Putamen (tissue), 1 donor: Measurements from ENCODE around the gene SLC6A12.
"Not testable (repeated sequence)": the region's sequence is repeated elsewhere in the genome, so short reads cannot be mapped to it uniquely, and the experiment has no call there.

ENCODE experiments used
- DNase-seq: peaks from one replicate; pipeline ENCODE4 v3.0.0-alpha.2; 2016; ENCODE audit warnings: low spot score

Gene SLC6A12

DNA sequence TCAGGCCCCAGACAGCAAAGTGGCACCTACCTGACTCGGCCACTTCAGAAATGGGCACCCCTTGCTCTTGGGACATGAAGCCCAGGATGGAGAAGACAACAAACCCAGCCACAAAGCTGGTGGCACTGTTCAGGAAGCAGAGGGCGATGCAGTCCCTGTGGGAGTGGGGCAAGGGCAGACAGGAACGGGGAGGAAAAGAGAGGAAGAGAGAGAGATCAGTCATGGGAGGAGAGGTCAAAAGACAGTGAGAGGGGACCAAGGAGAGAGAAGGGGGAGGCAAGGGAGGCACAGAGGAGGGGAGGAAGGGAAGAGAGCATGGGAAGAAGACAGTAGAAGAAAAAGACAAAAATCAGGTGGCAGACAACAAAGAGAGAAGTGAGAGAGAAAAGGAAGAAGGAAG is 16.6 kb downstream of the SLC6A12 start:
- DNase-seq, result no peak

DNA sequence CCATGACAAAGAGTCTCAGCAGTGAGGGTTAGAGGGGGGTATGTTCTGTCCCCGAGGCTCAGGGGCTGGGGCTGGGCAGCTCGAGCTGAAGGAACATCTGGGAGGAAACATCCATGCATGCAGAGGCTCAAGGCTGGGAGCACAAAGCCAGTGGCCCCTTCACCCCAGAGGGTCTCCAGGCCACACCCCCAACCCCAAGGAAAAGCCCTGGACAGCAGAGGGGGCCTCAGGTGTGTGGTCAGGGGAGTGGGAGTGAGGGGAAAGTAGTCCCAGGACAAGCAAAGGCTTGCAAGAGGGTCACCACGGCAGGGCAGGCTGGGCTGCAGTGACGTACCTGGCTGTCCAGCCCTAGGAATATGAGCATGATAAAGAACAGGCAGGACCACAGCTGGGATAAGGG is 17.5 kb downstream of the SLC6A12 start:
- no peak for DNase-seq

DNA sequence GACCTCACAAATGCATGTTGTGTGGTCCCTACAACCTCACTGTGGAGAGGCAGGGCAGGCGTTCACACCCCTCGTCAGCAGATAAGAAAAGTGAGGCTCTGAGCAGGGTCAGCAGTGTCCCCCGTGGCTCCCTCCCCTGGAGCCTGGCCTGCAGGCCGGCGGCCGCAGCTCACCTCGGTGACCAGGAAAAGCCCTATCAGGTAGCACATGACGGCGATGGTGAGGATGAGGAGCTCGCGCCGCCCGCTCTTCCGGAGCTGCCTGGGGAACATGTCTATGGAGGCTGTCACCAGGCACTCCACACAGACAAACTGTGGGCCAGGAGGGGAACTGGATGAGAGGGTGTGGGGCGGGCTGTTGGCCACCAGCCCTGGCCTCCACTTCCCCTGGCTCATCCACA is 18.0 kb downstream of the SLC6A12 start:
- DNase-seq, result no peak

DNA sequence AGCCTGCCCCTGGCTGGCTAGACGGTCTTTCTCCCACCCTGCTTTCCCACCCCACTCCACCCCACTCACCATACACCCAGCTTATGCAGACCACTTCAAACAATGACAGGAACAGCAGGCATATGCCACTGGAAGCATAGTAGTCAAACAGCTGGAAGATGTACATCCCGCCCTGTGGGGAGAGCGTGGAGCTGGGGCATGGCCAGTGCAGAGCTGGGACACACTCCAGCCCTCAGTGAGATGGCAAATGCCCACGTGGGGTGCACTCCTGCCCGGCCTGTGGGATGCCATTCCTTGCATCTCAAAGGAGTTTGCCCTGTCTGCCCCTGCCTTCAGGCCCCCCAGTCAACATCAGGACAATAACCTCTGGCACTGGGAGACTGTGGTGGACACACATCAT is 18.8 kb downstream of the SLC6A12 start:
- DNase-seq, result no peak

DNA sequence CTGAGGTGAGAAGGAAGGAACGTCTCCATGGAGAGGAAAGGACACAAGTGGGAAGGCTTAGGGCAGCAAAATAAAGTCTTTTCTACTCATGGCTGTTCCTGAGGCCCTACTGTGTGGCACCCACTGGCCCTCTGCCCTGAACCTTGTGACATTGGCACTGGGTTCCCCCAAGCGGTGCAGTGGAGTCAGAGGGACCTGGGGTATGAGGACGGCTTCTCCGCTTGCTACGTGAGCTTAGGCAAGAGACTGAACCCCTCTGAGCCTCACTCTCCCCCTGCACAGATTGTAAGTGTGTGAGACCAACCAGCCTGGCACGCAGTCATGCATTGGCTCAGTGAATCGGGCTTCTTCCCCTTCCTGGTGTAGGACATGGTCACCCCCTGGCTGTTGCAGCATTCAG is 19.7 kb downstream of the SLC6A12 start:
- DNase-seq, result no peak

DNA sequence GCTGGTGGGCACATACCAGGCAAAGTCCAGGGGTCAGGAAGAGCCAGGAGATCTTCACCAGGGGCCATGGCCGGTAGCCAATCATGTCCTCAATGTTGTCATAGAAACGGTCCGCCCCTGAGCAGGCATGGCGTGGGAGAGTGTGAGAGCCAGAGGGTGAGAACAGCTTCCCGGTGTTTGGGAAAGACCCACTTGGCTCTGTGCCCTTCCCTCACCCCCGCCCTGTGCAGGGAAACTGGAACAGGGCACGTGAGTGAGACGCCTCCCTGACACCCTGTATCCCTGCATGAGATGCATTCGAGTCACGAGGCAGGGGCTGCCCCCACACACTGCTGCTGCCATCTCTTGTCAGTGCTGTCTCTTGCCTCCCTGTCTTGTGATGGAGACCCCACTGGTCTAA is 20.7 kb downstream of the SLC6A12 start:
- DNase-seq, result peak; percentile 37

DNA sequence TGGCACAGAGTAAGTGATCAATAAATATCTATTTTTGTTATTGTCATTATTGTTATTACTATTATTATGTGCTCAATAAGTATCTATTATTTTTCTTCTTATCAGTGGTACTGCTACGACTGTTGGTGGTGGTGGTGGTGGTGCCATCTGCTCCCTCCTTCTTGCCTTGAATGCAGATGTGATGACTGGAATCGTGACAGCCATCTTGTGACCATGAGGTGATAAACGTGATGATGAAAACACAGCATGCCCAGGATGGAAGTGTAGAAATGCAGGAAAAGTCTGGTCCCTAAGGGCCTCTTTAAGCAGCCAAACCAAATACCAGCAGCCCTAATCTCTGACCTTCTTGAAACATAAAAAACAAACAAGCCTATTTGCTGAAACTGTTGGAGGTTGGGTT is 22.4 kb downstream of the SLC6A12 start:
- no peak for DNase-seq

DNA sequence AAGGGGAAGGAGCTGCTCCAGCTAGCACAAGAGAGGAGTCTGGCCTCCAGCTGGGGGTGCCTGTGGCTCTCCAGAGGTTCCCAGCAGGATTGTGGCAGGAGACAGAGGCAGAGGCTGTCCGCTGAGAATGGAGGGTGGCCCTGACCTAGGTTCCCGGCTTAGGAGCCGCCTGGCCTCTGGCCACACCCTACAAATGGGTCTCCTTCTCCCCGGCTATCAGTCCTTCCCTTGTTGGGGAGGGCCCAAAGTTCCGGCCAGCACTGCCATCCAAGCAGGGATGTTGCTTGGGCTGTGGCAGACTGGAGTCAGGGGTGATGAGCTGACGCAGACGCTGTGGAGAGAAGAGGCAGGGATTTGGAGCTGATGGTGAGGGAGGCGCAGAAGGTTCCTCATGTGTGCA is 23.1 kb downstream of the SLC6A12 start:
- no peak for DNase-seq

DNA sequence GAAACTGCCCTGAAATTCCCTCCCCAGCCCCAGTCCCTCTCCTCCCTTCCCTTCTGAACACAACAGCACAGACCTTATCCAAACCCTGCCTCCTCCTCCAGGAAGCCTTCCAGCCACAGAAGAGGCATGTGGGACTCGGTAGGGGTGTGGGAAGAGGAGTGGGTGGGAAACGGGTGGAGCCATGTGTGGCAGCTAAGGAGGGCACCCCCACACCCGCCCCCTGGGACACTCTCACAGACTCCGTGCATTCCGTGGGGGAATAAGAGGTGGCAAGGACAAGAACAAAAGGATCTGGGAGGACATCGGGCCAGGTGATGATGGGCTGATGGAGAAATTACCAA is 24.4 kb downstream of the SLC6A12 start:
- DNase-seq, result no peak

DNA sequence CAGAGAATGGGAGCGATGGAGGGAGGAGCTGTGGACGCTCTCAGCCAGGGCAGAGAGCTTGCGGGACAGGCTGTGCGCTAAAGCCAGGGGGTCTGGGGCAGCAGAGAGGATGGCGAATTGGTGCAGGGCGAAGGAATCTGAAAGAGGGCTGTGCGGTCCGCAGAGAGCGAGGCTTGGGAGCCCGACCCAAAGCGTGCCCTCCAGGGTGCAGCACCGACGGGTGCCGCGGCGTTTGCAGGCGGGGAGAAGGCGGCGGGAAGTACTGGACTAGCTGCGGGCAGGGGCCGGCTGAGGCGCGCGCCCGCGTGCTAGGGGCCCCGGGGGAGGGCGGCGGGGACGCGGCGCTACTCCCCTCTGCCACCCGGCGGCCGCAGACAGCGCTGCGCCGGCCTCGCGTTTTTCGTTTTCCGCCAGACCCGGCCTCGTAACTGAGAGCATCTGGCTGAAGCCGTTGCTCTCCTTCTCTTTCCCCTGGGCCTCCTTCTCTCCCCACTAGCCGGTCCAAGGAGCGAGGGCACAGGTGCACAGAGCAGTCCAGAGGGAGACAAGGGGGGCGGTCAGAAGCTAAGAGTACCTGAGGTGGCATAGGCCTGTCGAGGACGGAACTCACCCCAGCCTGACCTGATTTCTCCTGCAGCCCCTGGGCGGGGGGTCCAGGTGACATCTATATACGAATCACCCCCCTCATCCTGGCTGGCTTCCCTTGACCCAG is 24.9 kb downstream of the SLC6A12 start:
- peak; percentile 68 for DNase-seq

DNA sequence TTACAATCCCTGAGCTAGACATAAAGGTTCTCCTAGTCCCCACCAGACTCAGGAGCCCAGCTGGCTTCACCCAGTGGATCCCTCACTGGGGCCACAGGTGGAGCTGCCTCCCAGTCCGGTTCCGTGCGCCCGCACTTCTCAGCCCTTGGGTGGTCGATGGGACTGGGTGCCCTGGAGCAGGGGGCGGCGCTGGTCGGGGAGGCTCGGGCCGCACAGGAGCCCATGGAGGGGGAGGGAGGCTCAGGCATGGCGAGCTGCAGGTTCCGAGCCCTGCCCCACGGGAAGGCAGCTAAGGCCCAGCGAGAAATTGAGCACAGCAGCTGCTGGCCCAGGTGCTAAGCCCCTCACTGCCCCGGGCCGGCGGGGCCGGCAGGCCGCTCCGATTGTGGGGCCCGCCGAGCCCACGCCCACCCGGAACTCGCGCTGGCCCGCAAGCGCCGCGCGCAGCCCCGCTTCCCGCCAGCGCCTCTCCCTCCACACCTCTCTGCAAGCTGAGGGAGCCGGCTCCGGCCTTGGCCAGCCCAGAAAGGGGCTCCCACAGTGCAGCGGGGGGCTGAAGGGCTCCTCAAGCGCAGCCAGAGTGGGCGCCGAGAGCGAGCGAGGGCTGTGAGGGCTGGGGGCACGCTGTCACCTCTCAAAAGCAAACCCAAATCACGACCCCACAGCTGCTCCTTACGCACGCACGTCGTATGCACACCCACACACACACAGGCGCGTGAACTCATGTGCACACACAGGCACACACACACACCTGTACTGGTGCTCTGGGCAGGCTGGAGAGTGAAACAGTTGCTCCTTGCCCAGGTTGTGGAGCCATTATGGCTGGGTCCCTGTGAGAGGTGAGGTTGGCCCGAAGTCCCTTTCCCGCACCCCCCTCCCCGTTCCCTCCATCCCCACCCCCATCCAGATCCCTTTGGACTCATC is 25.7 kb downstream of the SLC6A12 start:
- DNase-seq, result not testable (repeated sequence)

DNA sequence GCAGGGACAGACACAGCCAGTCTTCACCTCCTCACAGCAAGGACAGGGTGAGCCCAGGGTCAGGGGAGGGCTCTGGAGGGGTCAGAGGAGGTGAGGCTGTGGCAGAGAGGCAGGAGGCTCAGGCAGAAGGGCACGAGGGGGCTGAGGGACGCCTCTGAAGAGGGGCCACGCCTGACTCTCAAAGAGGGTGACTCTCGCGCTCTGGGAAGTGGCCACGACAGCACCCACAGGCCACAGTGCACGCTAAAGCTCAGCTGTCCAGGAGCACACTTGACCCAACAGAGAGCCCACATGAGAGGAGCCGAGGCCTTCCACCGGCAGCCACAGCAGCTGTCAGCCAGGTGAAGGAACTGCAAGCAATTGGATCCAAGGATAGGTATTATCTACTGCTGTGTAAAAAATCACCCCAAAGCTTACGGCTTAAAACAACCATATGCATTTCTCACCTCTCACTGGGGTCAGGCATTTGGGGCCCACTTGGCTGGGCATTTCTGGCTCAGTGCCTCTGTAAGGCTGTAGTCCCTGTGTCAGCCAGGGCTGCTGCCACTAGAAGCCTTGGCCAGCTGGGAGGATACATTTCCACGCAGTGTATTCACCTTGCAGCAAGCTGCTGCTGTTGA is 27.8 kb downstream of the SLC6A12 start:
- no peak for DNase-seq

DNA sequence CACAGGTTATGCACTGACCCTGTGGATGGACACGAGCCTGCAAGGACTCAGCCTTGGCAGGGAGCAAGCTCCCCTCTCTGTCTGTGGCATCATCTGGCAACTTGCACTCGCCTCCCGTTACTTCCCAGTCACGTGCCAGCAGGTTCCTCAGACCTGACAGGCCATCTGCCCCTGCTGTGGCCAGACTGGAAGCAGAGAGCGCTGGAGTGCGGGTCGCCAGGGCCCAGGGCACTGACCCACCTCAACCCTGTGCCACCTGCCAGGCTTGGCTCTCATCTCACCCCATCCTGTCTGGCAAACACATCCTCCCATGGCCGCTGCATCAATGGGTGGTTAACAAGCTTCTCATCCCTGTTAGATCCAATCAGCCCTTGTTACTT is 28.4 kb downstream of the SLC6A12 start:
- DNase-seq, result no peak

DNA sequence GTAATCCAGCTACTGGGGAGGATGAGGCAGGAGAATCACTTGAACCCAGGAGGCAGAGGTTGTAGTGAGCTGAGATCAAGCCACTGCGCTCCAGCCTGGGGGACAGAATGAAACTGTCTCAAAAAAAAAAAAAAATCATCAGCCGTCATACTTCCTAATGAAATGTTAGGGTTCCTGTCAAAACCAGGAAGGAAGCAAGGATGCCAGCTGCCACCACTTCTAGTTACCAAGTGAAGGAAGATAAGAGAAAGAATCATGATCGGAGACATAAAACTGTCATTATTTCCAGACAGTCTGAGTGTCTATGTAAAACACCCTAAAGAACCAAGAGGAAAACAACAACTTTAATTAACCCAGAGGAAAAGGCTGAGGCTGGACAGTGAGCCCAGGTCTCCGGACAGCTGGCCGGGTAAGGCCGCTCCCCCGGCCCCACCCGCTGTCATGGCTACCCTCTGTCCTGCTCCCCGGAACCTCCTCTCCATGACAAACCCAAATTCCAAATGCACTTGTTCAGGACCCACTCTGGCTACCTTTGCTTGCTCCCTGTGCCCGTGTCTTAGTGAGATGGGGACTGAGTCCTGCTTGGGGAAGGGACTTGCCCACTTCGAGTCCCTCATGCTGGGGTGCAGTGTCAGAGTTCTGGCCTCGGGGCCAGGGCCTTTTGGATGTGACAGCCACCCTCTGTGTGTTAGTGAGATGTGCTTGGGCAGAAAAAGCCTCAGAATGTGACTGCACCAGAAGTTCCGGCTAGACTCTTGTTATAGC is 29.0 kb downstream of the SLC6A12 start:
- no peak for DNase-seq

DNA sequence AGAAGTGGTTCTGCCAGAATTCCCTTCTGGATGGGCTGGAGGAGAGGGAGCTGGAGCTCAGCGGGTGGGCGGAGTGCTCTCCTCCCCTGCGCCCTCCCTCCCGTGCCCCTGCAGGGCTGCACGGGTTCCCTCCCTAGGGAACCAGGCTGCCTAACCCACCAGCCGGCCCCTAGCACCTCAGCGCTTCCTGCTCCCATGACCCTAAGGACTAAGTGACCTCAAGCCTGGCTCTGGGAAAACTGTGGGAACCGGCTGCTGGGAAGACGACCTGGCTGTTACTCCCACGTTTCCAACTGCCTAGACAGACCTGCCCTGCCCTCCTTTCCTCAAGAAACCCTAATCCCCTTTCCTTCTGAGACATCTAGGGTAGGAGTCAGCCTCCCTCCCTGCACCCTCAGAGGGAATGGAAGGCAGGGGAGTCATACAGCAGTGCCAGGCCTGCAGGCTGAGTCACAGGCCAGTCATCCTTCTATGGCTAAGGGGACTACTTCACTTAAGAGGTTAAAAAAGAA is 31.5 kb downstream of the SLC6A12 start:
- DNase-seq, result no peak

DNA sequence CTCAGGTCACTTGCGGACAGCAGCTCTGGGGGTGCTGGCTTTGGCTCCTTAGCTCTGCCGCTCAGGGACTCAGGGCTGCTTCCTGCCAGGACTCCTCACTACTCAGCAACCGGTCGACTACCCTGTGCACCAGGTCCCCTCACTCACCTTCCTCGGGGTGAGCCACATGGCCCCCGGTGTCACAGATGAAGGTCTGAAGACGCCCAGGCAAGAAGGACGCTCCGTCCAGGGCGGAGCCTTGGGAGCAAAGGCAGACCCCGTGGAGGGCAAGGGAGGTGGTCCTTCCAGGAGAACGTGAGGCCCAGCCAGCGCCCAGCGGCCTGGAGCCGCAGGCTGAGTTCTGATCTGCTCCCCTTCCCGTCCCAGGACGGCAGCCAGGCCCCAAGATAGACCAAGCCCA is 32.0 kb downstream of the SLC6A12 start:
- DNase-seq, result no peak

DNA sequence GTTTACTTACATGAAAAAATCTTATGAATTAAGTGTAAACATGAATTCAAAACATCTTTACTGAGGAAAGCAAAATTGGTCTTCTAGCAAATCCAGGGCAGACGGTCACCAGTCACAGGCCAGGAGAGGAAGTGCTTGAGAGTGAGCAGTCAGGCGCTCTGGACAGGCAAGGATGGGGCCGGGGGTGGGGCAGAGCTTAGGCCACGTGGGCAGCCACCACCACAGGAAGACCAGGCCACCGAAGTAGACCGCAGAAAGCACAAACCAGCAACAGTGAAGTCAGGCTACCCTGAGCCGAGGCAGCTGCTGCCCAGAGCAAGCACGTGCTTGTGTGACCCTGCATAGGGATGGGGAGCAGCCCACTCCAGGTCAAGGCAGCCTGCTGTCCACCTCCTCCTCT is 33.5 kb downstream of the SLC6A12 start:
- peak; percentile 57 for DNase-seq

DNA sequence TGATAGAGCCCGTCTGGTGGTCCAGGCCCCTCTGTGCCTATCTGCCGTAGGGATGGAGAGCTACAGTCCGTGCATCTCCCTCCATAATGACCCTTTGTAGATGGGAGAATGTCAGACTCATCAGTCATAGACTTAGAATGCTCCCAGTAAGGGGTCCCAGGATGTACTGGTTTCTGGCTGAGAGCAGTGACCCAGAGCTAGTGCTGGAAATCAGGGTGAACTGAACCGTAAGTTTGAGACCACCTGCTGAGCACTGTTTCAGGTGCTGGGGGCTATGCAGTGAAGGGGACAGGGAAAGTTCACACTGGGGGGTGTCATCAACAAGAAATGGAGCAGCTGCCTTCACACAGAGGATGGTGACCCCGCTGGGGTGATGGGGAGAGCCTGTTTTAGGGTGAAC is 34.1 kb downstream of the SLC6A12 start:
- DNase-seq, result no peak

DNA sequence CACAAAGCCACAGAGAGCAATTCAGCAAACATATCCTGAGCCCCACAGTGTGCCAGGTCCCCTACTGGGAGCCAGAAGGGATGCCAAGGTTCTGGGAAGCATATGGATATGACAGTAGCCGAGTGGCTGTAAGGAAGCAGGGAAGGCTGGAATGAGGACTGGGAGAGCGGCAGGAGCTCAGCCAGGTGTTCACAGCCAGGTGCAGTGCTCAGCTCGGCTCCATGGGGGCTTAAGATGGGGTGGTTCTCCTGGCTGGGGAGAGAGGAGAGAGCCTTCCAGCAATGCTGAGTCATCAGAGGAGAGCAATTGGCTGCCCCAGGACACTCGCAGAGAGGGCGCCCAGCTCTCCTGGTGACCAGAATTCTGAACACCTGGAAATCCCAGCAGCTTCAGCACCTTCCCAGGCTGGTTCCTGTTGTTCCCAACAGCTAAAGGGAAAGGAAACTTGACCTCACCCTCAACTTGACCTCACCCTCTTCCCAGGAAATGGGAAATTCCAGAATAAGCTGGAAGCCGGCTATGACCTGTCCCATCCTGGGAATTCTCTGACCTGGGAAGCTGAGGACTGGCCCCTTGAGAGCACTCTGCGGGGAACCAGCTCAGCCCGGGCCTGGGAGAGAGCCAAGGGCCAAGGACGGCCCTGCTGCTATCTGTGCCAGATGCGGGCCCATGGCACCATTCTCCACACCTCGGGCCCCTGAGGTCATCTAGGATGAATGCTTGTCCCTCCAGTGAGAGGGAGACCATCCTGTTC is 34.6 kb downstream of the SLC6A12 start:
- DNase-seq, result no peak

DNA sequence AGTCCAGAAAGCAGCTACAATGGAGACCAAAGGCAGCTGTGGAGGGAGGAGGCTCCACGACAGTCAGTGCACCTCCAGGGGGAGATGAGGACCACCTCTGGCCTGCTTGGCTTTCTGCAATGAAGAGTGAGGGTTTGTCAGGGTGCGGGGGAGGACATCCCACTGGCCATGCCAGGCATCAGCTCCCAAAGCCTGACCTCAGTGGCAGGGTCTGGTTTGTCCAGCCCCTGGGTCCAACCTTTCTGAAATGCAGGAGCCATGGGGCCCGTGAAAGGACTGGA is 35.2 kb downstream of the SLC6A12 start:
- no peak for DNase-seq

DNA sequence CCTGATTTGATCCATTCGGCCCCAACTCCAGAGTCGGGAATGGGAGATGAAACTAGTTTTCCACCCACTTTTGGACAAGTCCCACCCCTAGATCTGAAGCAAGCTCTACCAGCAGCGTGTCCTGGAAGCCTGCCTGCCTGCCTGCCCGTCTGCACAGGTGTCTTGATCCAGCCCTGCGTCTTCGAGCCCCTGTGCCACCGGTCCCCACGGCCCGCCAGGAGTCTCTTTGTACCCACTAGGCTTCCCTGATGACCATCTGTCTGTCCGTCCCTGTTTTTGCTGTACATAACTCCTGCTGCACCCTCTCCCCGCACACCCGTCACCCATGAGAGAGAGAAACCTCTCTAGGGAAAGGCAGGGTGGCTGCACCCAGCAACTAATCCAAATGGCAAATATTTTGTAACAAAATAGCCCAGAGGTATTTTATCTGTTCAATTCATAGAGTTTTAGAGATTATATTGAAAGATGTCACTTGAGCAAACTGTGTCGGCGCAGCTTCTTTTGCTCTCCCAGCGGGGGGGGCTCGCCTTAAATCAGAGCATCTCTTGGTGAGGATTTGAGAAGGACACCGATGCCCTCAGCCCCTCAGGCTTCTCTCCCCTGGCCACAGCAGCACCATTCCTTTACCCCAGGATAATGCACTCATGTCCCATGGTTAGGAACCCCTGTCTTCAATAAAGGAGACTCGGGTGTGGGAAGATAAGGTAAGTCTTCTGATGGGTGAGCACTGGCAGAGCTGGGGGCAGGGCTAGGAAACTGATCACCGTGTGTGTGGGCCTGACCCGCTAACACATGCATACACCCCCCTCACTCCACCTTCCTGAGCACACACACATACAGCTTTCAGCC is 35.8 kb downstream of the SLC6A12 start:
- DNase-seq, result no peak
